DMS153 treated with DMSO at 0.1 percent for 48 hours (cell line): ENCODE results near the gene PWP2.
"Not testable (repeated sequence)": the region's sequence is repeated elsewhere in the genome, so short reads cannot be mapped to it uniquely, and the experiment has no call there.

Source experiments
- DNase-seq: peaks from one replicate; lab custom pipeline; 2025; ENCODE audit not compliant: unreplicated experiment; lab: John Stamatoyannopoulos, UW

The PWP2 gene

GRCh38 chr21:44082648-44083440 lies 24.4 kb upstream of the PWP2 start:
- no peak for DNase-seq

GRCh38 chr21:44083631-44084291 lies 23.4 kb upstream of the PWP2 start:
- no peak for DNase-seq

GRCh38 chr21:44084496-44085241 lies 22.5 kb upstream of the PWP2 start:
- no peak for DNase-seq

- no peak for DNase-seq
Observed at GRCh38 chr21:44085491-44086321, 21.5 kb upstream of the PWP2 start.

- DNase-seq = no peak
Observed at GRCh38 chr21:44086636-44087425, 20.4 kb upstream of the PWP2 start.

- DNase-seq = no peak
Observed at GRCh38 chr21:44087426-44088400, 19.5 kb upstream of the PWP2 start.

- DNase-seq = no peak
Observed at GRCh38 chr21:44088401-44088780, 18.8 kb upstream of the PWP2 start.

GRCh38 chr21:44089001-44089911 lies 17.9 kb upstream of the PWP2 start:
- DNase-seq = no peak

GRCh38 chr21:44090325-44090724 lies 16.9 kb upstream of the PWP2 start:
- DNase-seq = no peak

GRCh38 chr21:44092211-44092610 lies 15.0 kb upstream of the PWP2 start:
- DNase-seq = no peak

GRCh38 chr21:44093761-44094160 lies 13.4 kb upstream of the PWP2 start:
- no peak for DNase-seq

GRCh38 chr21:44094832-44095231 lies 12.4 kb upstream of the PWP2 start:
- no peak for DNase-seq

GRCh38 chr21:44098507-44098906 lies 8.7 kb upstream of the PWP2 start:
- not testable (repeated sequence) for DNase-seq

GRCh38 chr21:44098964-44099363 lies 8.2 kb upstream of the PWP2 start:
- DNase-seq = not testable (repeated sequence)

- not testable (repeated sequence) for DNase-seq
Observed at GRCh38 chr21:44107589-44107988, 390 bp downstream of the PWP2 start.

GRCh38 chr21:44113702-44114371 lies 6.6 kb downstream of the PWP2 start:
- DNase-seq = not testable (repeated sequence)

GRCh38 chr21:44122131-44122530 lies 14.9 kb downstream of the PWP2 start:
- not testable (repeated sequence) for DNase-seq
